HFFc6 (cell line): ENCODE results near the gene CD38. TPM values are rescaled to one million over a fixed set of nuclear protein-coding genes. Genes with fewer than 3 reads are reported as not detected.

Experiments used
- DNase-seq: peaks from one replicate; pipeline ENCODE4 v3.0.0-alpha.2; 2018
- H3K27ac Mint-ChIP-seq: 2 replicates; pipeline ENCODE4 v1.8.0; 2020; ENCODE audit warnings: mild to moderate bottlenecking, mixed read lengths
- H3K27me3 Mint-ChIP-seq: 2 replicates; pipeline ENCODE4 v1.8.0; 2021; ENCODE audit warnings: mild to moderate bottlenecking, moderate library complexity, mixed read lengths; ENCODE audit not compliant: insufficient read depth
- H3K36me3 Mint-ChIP-seq: 2 replicates; pipeline ENCODE4 v1.8.0; 2021; ENCODE audit warnings: low read depth, mixed read lengths
- H3K4me1 Mint-ChIP-seq: 2 replicates; pipeline ENCODE4 v1.8.0; 2020; ENCODE audit warnings: low read depth, mixed read lengths
- H3K4me3 Mint-ChIP-seq: 2 replicates; pipeline ENCODE4 v1.8.0; 2020; ENCODE audit warnings: mild to moderate bottlenecking, moderate library complexity, mixed read lengths
- H3K9me3 Mint-ChIP-seq: 2 replicates; pipeline ENCODE4 v1.8.0; 2020; ENCODE audit warnings: mild to moderate bottlenecking, mixed read lengths
- CTCF ChIP-seq: fragments of 200-600 bp; sonication (generic); IDR thresholded peaks from 2 replicates; pipeline ENCODE4 v1.5.0; 2021; ENCODE audit warnings: antibody characterized with exemption, mild to moderate bottlenecking
- total RNA-seq, 6 experiments: library from RNA; stranded (reverse); fragmentation: NEBNext Ultra II Directional; extraction: Animal tissue kit (Norgen Biotek cat#: 25700); gene quantifications; 2 replicates in 1 of 6; 3 replicates in 5 of 6; pipeline ENCODE4 v1.2.3, GENCODE V29; 2021

CD38 gene
- total RNA-seq, 6 experiments from 2014 or later, result 0.07 to 0.15 (median 0.07) TPM; not detected in 3

- H3K4me1 Mint-ChIP-seq, result no peaks in the 10 kb centered on the region
- no peak for TF ChIP-seq CTCF
- no peak for DNase-seq
- peaks cover 21% of the 10 kb centered on the region for H3K27me3 Mint-ChIP-seq
- no peaks in the 10 kb centered on the region for H3K9me3 Mint-ChIP-seq
- no peaks in the 10 kb centered on the region for H3K36me3 Mint-ChIP-seq
- H3K27ac Mint-ChIP-seq, result no peak overlapping the region
- no peak overlapping the region for H3K4me3 Mint-ChIP-seq
Observed at GRCh38 chr4:15792974-15793373, 14.8 kb downstream of the CD38 start.

- no peak for DNase-seq
- TF ChIP-seq CTCF, result no peak
- Mint-ChIP-seq H3K27me3 (peaks cover 15% of the 10 kb centered on the region; the same call in 1 of the 2 replicates), H3K27ac (no peak overlapping the region), H3K9me3 (no peaks in the 10 kb centered on the region), H3K4me1 (no peaks in the 10 kb centered on the region), H3K36me3 (no peaks in the 10 kb centered on the region), H3K4me3 (no peak overlapping the region)
Observed at GRCh38 chr4:15793506-15794363, 15.6 kb downstream of the CD38 start.

- H3K9me3 Mint-ChIP-seq, result no peaks in the 10 kb centered on the region
- peaks cover 16% of the 10 kb centered on the region for H3K27me3 Mint-ChIP-seq
- DNase-seq, result no peak
- H3K27ac Mint-ChIP-seq, result no peak overlapping the region
- H3K4me3 Mint-ChIP-seq, result no peak overlapping the region
- H3K4me1 Mint-ChIP-seq, result no peaks in the 10 kb centered on the region
- H3K36me3 Mint-ChIP-seq, result no peaks in the 10 kb centered on the region
- no peak for TF ChIP-seq CTCF
Observed at GRCh38 chr4:15794426-15794825, 16.3 kb downstream of the CD38 start.

GRCh38 chr4:15794905-15795304 is 16.8 kb downstream of the CD38 start:
- Mint-ChIP-seq H3K27ac (no peak overlapping the region), H3K4me3 (no peak overlapping the region), H3K27me3 (peaks cover 20% of the 10 kb centered on the region), H3K9me3 (no peaks in the 10 kb centered on the region), H3K4me1 (no peaks in the 10 kb centered on the region), H3K36me3 (no peaks in the 10 kb centered on the region)
- no peak for TF ChIP-seq CTCF
- DNase-seq, result no peak

GRCh38 chr4:15797320-15797719 is 19.2 kb downstream of the CD38 start:
- peaks cover 29% of the 10 kb centered on the region for H3K27me3 Mint-ChIP-seq
- no peaks in the 10 kb centered on the region for H3K36me3 Mint-ChIP-seq
- no peaks in the 10 kb centered on the region for H3K4me1 Mint-ChIP-seq
- H3K27ac Mint-ChIP-seq, result no peak overlapping the region
- no peaks in the 10 kb centered on the region for H3K9me3 Mint-ChIP-seq
- no peak overlapping the region for H3K4me3 Mint-ChIP-seq
- TF ChIP-seq CTCF, result no peak
- DNase-seq, result no peak
